A549 (cell line): Measurements from ENCODE around the gene PPP1R14D. TPM values are rescaled to one million over a fixed set of nuclear protein-coding genes. Genes with fewer than 3 reads are reported as not detected.
A peak's percentile ranks its signal among the peaks of the same experiment; 100 is the strongest.

Experiments used
- ATAC-seq, 2 experiments: fragments of 200-7000 bp in 1 of 2; fragments of >200 bp in 1 of 2; cut with Nextera tagmentation in 1 of 2; cut with Tn5 transposase in 1 of 2; 3 replicates each; pipeline versions ENCODE4 v1.8.0 to v1.9.1; 2018 to 2020; ENCODE audit warnings: mild to moderate bottlenecking in 1 of 2, moderate library complexity in 1 of 2
- CTCF ChIA-PET: fragments of 300-600 bp; sonication (Branson Sonifier 250); formaldehyde crosslinking; extraction: SDS; loops from one replicate; lab custom pipeline; 2021; ENCODE audit warnings: antibody characterized with exemption, inconsistent platforms; lab: Yijun Ruan, JAX
- POLR2A ChIA-PET: fragments of 350-600 bp; formaldehyde crosslinking; extraction: SDS; loops from one replicate; lab custom pipeline; 2021; ENCODE audit warnings: antibody characterized with exemption, inconsistent platforms; lab: Yijun Ruan, JAX
- DNase-seq, 2 experiments: peaks; one replicate each; pipeline versions ENCODE4 v3.0.0 to v3.0.0-alpha.2; 2011 to 2016; ENCODE audit warnings: low read depth in 1 of 2, low spot score in 1 of 2
- FAIRE-seq: peaks from 2 replicates; lab custom pipeline; 2011; peaks lifted over from hg19 to GRCh38; lab: Jason Lieb, UNC
- H3K27ac ChIP-seq, 2 experiments: fragments of >200 bp; sonication (Bioruptor Twin); formaldehyde crosslinking; 3 replicates each; pipeline ENCODE4 v1.5.1; 2016 to 2017
- H3K4me1 ChIP-seq: fragments of >200 bp; sonication (Bioruptor Twin); formaldehyde crosslinking; 3 replicates; pipeline ENCODE4 v1.6.1; 2016
- H3K4me2 ChIP-seq: fragments of >200 bp; sonication (Bioruptor Twin); formaldehyde crosslinking; 3 replicates; pipeline ENCODE4 v1.6.1; 2016
- H3K4me3 ChIP-seq: fragments of >200 bp; sonication (Bioruptor Twin); formaldehyde crosslinking; 3 replicates; pipeline ENCODE4 v1.5.1; 2016
- H3K9me3 ChIP-seq: fragments of >200 bp; sonication (Bioruptor Twin); formaldehyde crosslinking; 3 replicates; pipeline ENCODE4 v1.6.1; 2016
- BHLHE40 ChIP-seq: IDR thresholded peaks from 2 replicates; pipeline ENCODE4 v1.6.1; 2012; ENCODE audit warnings: low read depth, low read length, inconsistent platforms
- CBX2 ChIP-seq: fragments of 200-600 bp; sonication (generic); IDR thresholded peaks from 2 replicates; pipeline ENCODE4 v1.6.1; 2016; ENCODE audit warnings: low read depth, mild to moderate bottlenecking, borderline replicate concordance
- EHF ChIP-seq: fragments of 250-450 bp; sonication (Bioruptor Pico); IDR thresholded peaks from 2 replicates; pipeline ENCODE4 v1.5.0; 2020; ENCODE audit warnings: mild to moderate bottlenecking
- FOSB ChIP-seq: fragments of 250-450 bp; sonication (Bioruptor Pico); IDR thresholded peaks from 2 replicates; pipeline ENCODE4 v1.5.0; 2020; ENCODE audit warnings: mild to moderate bottlenecking, moderate library complexity
- FOSL2 ChIP-seq, 2 experiments: fragments of 450-650 bp in 1 of 2; fragments of >200 bp in 1 of 2; sonication (Bioruptor Twin) in 1 of 2; formaldehyde crosslinking; IDR thresholded peaks; 2 replicates each; pipeline versions ENCODE4 v1.5.0 to v1.6.1; 2016 to 2020; ENCODE audit warnings: mild to moderate bottlenecking in 1 of 2, moderate library complexity in 1 of 2
- HOXA7 ChIP-seq: fragments of 250-450 bp; sonication (Bioruptor Pico); IDR thresholded peaks from 2 replicates; pipeline ENCODE4 v1.5.0; 2020; ENCODE audit warnings: mild to moderate bottlenecking, moderate library complexity
- HOXB13 ChIP-seq: fragments of 250-450 bp; sonication (Bioruptor Pico); IDR thresholded peaks from 2 replicates; pipeline ENCODE4 v1.5.0; 2020; ENCODE audit warnings: low read depth, mild to moderate bottlenecking, moderate library complexity
- JUN ChIP-seq, 2 experiments: fragments of >200 bp; sonication (Bioruptor Twin); formaldehyde crosslinking; IDR thresholded peaks; 2 replicates in 1 of 2; 3 replicates in 1 of 2; pipeline ENCODE4 v1.6.1; 2016 to 2017
- MAFK ChIP-seq: fragments of 450-650 bp; IDR thresholded peaks from 2 replicates; pipeline ENCODE4 v1.6.1; 2014; ENCODE audit not compliant: partially characterized antibody
- PHF8 ChIP-seq: fragments of 200-600 bp; sonication (generic); IDR thresholded peaks from 2 replicates; pipeline ENCODE4 v1.6.1; 2016; ENCODE audit warnings: low read depth, mild to moderate bottlenecking, antibody characterized with exemption, moderate library complexity, borderline replicate concordance
- POLR2A ChIP-seq: IDR thresholded peaks from 2 replicates; pipeline ENCODE4 v1.6.1; 2012; ENCODE audit warnings: mild to moderate bottlenecking, low read length
- POLR2AphosphoS2 ChIP-seq: conservative IDR thresholded peaks from 2 replicates; pipeline ENCODE4 v1.6.1; 2012; ENCODE audit warnings: low read length, improper control_type of control experiment, inconsistent platforms
- SREBF2 ChIP-seq: fragments of 450-650 bp; IDR thresholded peaks from 2 replicates; pipeline ENCODE4 v1.6.1; 2014; ENCODE audit warnings: mild to moderate bottlenecking, moderate library complexity
- ZFP36 ChIP-seq: fragments of 450-650 bp; IDR thresholded peaks from 2 replicates; pipeline ENCODE4 v1.6.1; 2014; ENCODE audit warnings: borderline replicate concordance; ENCODE audit not compliant: partially characterized antibody
- WGBS: methylation state at CpG from one replicate; pipeline ENCODE4 v1.1.6; 2017; ENCODE audit errors: missing lambda C conversion rate; 5-methylcytosine and 5-hydroxymethylcytosine counted together
- polyA plus RNA-seq, 4 experiments: library from polyadenylated mRNA; depleted of rRNA in 3 of 4; stranded (reverse); fragments of >200 nt; fragmentation: RNase III in 1 of 4; extraction: RNeasy Plus Mini Kit Qiagen cat#74134 plus additional on column Dnase treatment in 1 of 4; gene quantifications; 2 replicates in 3 of 4; 3 replicates in 1 of 4; pipeline ENCODE4 v1.2.3, GENCODE V29; 2011 to 2017

PPP1R14D gene
- polyA plus RNA-seq, 2 of the 4 experiments (the other 2 are of a cell fraction): 0.21 to 1.1 TPM

DNA sequence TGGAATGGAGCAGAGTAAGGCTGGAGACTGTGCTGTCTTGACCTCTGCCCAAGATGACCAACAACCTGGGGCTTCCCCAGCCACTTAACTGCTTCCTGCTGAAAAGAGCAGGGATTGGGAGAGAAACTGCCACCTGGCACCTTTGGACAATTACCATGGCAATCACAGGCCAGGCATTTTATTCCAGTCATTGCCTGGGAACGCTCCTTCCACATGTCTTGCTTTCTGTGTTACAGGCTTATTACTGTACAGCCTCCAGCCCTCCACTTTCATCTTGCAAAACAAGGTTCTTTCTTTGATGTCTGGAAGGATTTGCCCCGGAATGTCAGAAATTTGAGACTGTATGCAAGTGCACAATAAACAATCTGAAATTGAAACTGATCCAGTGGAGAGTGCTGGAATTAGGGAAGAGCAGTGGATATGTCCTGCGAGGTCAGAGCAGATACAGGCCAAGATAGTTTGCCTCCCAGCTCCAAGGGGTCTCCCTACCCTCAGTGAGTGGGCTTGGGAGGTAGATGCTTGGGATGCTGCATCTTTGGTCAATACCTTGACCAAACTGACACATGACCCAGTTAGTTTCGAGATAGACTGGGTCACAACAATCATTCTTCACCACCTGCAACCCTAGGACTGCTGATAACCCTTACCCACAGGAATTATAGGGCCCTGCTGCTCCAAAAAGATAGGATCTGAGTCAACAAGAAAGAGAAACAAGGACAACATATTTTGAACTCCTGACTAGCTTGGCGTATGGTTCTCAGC is 2.7 kb downstream of the PPP1R14D start:
- 47% methylated on average over 5 of the region's 5 CpGs for WGBS
- peak overlapping the region in 1 of 2 experiments; percentile 66; a peak in 4 of 6 replicates for H3K27ac ChIP-seq
- peak in 1 of 2 experiments; percentile 57 for DNase-seq
- ChIA-PET CTCF (interaction anchor here (0.6 to 2.6 kb wide), 2 partner anchors 33 to 390 kb away, joined by 3 to 11 read pairs; no protein-coding TSS in a partner anchor), POLR2A (no interaction called here)
- H3K4me3 ChIP-seq: no peak overlapping the region
- H3K9me3 ChIP-seq: no peaks in the 10 kb centered on the region
- H3K4me1 ChIP-seq: peaks cover 39% of the 10 kb centered on the region
- H3K4me2 ChIP-seq: peak overlapping the region; percentile 45
- ATAC-seq: peak; percentile 49 to 74; a peak in 3 of 6 replicates
- TF ChIP-seq MAFK (peak; percentile 51), SREBF2 (no peak)
- no peak for FAIRE-seq

GRCh38 chr15:40823572-40824343 is 4.8 kb downstream of the PPP1R14D start:
- peak overlapping the region in 1 of 2 experiments; percentile 41; a peak in 1 of 6 replicates for H3K27ac ChIP-seq
- POLR2A ChIA-PET: no interaction called here
- H3K4me3 ChIP-seq: no peak overlapping the region
- no peak overlapping the region for H3K4me2 ChIP-seq
- no peak for DNase-seq
- no peak for TF ChIP-seq FOSB
- no peak for TF ChIP-seq ZFP36
- TF ChIP-seq POLR2AphosphoS2: no peak
- no peak for TF ChIP-seq SREBF2
- peaks cover 35% of the 10 kb centered on the region for H3K4me1 ChIP-seq
- WGBS: 72% methylated on average over 1 of the region's 1 CpG
- FAIRE-seq: no peak
- CTCF ChIA-PET: interaction anchor here (2.6 kb wide), 1 partner anchor 35 kb away, joined by 11 read pairs; no protein-coding TSS in a partner anchor
- peak; percentile 56 to 67; a peak in 5 of 6 replicates for ATAC-seq
- H3K9me3 ChIP-seq: no peaks in the 10 kb centered on the region

DNA sequence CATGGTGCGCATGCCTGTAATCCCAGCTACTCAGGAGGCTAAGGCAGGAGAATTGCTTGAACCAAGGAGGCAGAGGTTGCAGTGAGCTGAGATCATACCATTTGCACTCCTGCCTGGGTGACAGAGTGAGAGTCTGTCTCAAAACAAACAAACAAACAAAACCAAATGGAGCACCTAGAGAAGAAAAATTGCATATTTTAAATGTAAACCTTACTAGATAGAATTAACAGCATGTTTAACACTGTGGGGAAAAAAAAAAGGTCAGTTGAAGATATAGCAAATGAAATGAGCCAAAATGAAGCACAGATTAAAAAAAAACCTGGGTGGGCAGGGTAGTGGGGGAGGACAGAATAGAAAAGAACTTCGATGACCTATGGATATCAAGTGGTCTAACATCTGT is 7.3 kb downstream of the PPP1R14D start:
- DNase-seq (no peak), FAIRE-seq (no peak), ATAC-seq (no peak)
- TF ChIP-seq POLR2A (no peak), PHF8 (no peak), EHF (CRISPR knock-in tag) (no peak), HOXB13 (CRISPR knock-in tag) (no peak), JUN (IDR thresholded peaks at IDR 0.05) (no peak), FOSL2 (IDR thresholded peaks at IDR 0.05) (no peak), FOSL2 (CRISPR knock-in tag; IDR thresholded peaks at IDR 0.05) (no peak), HOXA7 (CRISPR knock-in tag) (no peak), CBX2 (no peak)
- H3K4me3 ChIP-seq: no peak overlapping the region
- POLR2A ChIA-PET: no interaction called here
- H3K4me2 ChIP-seq: no peak overlapping the region
- WGBS: 86% methylated on average over 2 of the region's 2 CpGs
- peaks cover 29% of the 10 kb centered on the region for H3K4me1 ChIP-seq
- CTCF ChIA-PET: interaction anchor here (0.6 kb wide), 1 partner anchor 28 kb away, joined by 4 read pairs; no protein-coding TSS in a partner anchor
- H3K27ac ChIP-seq: no peak overlapping the region
- H3K9me3 ChIP-seq: no peaks in the 10 kb centered on the region

DNA sequence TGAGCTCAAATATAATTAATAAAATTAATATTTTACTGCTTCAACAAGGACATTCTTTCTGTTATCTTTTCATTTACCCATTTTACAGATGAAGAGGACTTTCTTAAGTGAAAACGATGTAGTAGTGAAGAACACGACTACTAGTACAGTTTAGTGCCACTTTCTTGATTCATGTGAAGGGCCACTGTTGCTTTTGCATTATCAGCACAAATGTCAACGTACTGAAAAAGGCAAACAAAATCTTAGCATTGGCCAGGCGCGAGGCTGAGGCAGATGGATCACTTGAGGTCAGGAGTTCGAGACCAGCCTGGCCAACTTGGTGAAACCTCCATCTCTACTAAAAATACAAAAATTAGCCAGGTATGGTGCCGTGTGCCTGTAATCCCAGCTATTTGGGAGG is 9.5 kb downstream of the PPP1R14D start:
- WGBS: 74% methylated on average over 7 of the region's 7 CpGs
- FAIRE-seq (no peak), ATAC-seq (no peak), DNase-seq (no peak)
- ChIA-PET POLR2A (no interaction called here), CTCF (interaction anchor here (1.3 kb wide), 1 partner anchor 38 kb away, joined by 4 read pairs; no protein-coding TSS in a partner anchor)
- Histone ChIP-seq H3K4me2 (no peak overlapping the region), H3K27ac (no peak overlapping the region), H3K4me1 (peaks cover 8% of the 10 kb centered on the region; the same call in 2 of the 3 replicates), H3K9me3 (no peaks in the 10 kb centered on the region), H3K4me3 (no peak overlapping the region)
- TF ChIP-seq MAFK: peak; percentile 54
- TF ChIP-seq BHLHE40: no peak
